HG03196 (cell line): ENCODE data around the gene ABHD6.
"Not testable (repeated sequence)": the region's sequence is repeated elsewhere in the genome, so short reads cannot be mapped to it uniquely, and the experiment has no call there.

Experiments
- ATAC-seq: cut with Tn5 transposase; IDR thresholded peaks from one replicate; pipeline ENCODE4 v1.9.1; 2021; ENCODE audit not compliant: unreplicated experiment

The ABHD6 gene

DNA sequence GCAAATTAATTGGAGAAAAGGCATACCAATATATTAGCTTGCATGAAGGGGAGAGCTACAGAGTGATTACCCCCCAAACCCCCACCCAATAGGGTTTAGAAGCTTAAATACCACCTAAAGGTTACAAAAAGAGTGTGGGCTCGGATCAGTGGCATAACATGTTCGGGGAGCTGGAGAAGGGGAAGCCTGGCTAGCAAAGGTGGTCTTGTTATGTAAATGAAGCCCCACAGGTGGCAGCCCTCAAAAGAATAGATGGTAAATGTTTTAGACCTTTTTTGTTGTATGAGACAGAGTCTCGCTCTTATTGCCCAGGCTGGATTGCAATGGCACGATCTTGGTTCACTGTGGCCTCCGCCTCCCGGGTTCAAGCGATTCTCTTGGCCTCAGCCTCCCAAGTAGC is 84.2 kb downstream of the ABHD6 start:
- ATAC-seq: no peak

DNA sequence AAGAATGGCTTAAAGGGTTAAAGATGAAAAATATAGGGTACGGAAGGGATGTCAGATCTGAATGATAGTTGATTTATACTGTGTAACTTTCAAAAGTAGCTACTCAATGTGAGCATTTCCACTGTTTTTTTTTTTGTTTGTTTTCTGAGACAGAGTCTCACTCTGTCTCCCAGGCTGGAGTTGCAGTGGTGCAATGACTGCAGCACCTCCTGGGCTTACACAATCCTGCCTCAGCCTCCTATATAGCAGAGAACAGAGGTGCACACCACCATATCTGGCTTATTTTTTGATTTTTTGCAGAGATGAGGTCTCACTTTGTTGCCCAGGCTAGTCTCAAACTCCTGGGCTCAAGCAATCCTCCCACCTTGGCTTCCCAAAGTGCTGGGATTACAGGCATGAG is 85.2 kb downstream of the ABHD6 start:
- ATAC-seq: no peak

GRCh38 chr3:58323529-58324390 is 86.2 kb downstream of the ABHD6 start:
- ATAC-seq: no peak

DNA sequence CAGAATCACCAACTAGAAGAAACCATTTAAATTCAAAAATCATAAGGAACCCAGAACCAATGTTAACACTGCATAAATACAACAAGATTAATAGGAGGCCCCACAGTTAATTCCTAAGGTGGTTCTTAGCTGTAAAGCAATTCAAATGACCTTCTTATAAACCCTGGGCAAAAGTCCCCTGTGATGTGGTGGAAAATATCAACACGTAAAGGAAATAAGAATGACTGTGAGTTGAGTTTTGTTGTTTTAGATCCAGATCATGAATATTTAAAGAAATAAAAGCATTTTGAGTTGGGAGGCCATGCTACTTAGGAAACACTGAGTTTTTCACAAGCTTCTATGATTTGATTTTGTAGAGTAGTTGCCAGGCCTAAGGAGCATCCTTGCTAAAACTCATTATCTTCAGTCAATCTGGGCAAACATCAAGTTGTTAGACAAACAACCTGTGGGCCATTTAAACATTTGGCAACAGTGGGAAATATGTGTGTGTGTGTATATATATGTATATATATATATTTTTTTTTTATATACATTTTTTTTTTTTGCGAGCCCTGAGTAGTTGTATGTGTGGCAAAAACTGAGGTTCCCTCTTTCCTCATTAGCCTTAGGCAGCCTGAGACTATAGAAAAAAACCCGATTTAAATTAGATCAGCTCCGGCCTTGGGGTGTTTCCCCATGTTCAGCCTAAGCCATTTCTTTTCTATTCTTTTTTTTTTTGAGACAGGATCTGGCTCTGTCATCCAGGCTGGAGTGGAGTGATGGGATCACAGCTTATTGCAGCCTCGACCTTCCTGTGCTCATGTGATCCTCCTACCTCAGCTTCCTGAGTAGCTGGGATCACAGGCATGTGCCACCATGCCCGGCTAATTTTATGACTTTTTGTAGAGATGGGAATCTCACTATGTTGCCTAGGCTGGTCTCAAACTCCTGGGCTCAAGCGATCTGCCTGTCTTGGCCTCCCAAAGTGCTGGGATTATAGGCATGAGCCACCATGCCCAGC is 87.1 kb downstream of the ABHD6 start:
- ATAC-seq: no peak

DNA sequence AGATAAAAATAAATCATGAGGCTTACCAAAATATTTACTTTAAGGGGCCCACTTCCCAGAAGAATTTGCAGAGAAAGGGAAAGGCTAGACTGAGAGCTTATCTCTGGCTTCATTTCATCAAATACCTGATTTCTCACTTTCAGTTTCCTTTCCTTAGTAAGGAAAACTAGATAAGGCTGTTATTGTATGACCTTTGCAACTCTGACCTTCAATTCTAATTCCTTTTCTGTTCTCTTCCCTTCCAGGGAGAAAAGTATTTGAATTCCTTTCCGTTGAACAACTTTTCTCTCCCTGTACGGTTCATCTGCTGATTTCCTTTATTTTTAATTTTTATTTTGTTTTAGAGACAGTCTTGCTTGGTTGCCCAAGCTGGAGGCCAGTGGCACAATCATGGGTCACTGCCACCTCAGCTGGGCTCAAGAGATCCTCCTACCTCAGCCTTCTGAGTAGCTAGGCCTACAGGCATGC is 88.0 kb downstream of the ABHD6 start:
- ATAC-seq: no peak

DNA sequence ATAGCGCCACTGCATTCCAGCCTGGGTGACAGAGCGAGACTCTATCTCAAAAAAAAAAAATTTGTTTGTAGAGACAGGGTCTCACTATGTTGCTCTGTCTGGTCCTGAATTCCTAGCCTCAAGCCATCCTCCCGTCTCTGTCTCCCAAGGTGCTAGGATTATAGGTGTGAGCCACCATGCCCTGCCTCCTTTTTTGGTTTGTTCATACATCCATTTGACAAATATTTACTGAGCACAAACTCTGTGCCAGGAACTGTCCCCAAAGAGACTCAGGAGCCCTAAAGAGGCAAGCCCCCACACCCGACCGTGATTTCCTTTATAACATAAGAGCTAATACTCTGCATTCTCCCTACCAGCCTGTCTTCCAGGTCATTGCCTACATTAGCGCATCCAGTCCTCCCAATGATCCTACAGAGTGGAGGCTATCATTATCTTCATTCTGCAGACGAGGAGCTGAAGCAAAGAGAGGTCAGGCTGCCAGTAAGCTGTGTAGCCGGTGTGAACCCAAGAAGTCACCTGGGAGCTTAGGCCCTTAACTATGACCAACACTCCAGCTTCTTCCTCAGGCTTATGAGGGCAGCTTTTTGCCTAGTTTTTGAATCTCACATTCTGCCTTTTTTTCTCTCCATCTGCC is 88.8 kb downstream of the ABHD6 start:
- ATAC-seq: no peak

DNA sequence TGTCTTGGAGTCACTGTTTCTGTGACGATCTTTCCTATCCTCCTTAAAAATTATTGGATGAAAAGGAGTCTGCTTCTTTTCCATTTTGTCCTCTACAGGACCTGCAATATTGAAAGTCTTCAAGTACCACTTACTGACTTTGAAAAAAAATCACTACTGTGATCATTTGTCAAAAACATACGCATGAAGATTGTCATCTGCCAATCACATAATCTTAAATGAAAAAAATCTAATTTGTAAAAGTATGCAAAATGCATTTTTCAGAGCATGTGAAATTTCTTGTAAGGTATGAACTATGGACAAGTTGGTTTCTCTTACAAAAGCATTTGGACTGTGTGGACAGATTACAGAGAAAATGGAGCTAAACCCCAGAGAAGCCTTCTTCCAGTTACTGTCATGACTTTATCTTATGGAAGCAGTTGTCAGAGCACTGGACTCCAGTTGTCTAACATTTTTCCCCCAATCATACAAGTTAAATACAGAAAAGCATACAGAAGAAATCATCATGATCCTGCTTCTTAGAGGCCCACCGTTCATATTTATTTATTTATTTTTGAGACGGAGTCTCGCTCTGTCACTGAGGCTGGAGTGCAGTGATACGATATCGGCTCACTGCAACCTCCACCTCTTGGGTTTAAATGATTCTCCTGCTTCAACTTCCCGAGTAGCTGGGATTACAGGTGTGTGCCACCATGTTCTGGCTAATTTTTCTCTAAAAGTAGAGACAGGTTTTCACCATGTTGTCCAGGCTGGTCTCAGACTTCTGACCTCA is 91.7 kb downstream of the ABHD6 start:
- no peak for ATAC-seq

DNA sequence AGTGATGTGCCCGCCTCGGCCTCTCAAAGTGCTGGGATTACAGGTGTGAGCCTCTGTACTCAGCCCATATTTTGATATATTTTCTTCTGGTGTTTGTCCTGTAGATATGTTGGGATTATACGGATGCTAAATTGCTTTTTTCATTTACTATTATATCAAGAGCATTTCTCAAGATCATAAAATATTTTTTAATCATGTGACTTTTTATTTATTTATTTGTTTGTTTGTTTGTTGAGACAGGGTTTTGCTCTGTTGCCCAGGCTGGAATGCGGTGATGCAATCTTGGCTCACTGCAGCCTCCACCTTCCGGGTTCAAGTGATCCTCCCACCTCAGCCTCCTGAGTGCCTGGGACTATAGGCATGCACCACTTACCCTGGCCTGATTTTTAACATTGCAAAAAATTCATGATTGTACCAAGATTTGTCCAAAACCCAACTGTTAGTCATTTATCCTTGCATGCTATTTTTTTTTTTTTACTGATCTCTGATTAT is 92.4 kb downstream of the ABHD6 start:
- no peak for ATAC-seq

GRCh38 chr3:58331593-58332152 is 94.1 kb downstream of the ABHD6 start:
- no peak for ATAC-seq

DNA sequence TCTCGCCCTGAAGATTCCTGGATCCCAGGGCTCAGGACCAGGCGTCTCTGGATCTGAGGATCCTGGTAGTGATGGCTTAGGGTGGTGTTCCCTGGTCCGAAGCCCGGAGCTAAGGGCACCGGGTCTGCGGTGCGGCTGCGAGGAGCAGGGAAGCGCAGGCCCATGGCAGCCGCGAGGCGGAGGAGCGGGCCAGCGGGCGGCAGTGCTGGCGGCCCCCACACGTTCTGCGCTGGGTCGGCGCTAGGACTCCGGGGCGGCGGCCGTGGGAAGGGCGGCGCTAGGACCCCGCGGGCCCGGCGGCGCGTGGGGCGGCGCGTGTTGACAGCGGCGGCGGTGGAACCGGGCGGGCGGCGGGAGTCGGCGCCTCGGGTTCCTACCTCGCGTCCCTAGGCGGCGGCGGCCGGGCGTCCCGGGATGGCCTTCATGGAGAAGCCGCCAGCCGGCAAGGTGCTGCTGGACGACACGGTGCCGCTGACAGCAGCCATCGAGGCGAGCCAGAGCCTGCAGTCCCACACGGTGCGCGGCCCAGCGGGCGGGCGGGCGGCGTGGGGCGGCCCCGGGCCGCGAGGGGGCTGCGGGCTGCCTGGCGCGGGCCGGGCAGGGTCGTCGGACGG is 95.1 kb downstream of the ABHD6 start, which contains the start of gene PXK:
Gene PXK, plus strand, starts transcription at position 318 of the 614 bp plus-strand sequence. Its CDS starts 97 bp downstream, at position 415.
- ATAC-seq: peak; percentile 83

- ATAC-seq: peak; percentile 33
These were observed 95.8 kb downstream of the ABHD6 start for GRCh38 chr3:58333206-58334012.

DNA sequence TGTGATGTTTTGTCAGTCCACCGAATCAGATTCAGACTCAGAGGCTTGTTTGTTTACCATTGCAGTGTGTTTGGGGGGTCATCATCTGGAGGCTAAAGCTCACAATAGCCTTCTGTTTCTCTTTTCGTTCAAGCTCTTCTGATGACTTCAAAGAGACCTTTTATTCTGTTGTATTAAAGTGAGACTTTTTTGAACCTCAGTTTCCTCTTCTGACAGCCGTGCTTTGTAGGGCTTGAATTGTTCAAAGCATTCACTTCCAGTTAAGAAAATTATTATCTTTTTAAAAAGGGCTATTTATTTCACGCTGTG is 96.4 kb downstream of the ABHD6 start:
- no peak for ATAC-seq

DNA sequence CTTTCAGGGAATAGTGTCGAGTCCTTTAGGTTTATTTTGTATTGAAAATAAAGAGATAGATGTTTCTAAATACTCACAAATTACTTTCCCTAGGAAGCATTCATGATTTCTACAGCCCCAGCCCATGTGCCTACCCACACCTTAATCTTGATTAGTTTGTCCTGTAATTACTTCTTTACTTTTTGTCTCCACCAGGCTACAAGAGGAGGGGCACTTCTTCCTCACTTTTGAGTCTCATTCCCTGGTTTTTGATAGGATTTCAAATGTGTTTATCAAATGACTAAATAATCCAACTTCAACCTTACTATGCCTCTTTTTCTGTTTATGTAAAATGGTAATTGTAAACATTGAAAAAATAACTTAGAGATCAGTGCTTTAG is 96.9 kb downstream of the ABHD6 start:
- no peak for ATAC-seq

DNA sequence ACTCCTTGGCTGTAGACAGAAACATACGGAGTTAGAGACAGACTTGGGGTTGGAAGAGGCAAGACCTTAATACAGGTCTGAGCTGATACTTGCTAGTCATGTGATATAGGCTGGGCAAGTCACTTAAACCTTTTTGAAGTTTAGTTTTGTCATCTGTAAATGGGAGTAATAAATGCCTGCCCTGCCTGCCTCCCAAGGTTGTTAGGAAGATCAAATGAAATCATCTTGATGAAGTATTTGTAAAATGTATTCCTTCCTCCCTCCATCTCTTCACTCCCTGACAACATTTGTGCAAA is 98.0 kb downstream of the ABHD6 start:
- ATAC-seq: no peak

GRCh38 chr3:58336135-58336882 is 98.7 kb downstream of the ABHD6 start:
- no peak for ATAC-seq

DNA sequence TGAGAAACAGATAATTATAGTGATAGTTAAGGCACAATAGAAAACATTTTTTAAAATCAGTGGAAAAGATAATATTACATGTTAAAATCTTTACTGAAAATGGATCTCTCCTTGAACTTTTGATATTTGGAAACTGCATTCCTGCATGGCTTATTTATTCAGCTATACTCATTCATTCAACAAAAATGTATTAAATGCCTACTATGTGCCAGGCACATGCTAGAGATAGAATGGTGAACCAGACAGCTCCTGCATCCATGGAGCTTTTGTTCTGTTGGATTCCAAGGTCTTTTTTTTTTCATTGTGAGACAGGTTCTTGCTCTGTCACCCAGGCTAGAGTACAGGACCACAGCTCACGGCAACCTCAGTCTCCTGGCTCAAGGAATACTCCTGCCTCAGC is 99.6 kb downstream of the ABHD6 start:
- no peak for ATAC-seq

- ATAC-seq: not testable (repeated sequence)
These were observed 101.6 kb downstream of the ABHD6 start for GRCh38 chr3:58339146-58339545.

GRCh38 chr3:58340594-58341244 is 103.1 kb downstream of the ABHD6 start:
- ATAC-seq: no peak
